Measurements from ENCODE around the gene UTS2B. TPM values are rescaled to one million over a fixed set of nuclear protein-coding genes. Genes with fewer than 3 reads are reported as not detected.

Gene UTS2B
- total RNA-seq = 1 to 10 TPM in 1 of 2 donors, under 1 TPM in 1; 0.43 to 2.4 TPM
- polyA plus RNA-seq = under 1 TPM; 0.10 to 0.20 TPM
- long read RNA-seq, donor 1, partial matches to known transcripts = 125 of 125 reads
- long read RNA-seq, donor 1, other reads (novel, unspliced or antisense) = 0 of 125 reads
- long read RNA-seq, donor 2 = 0 reads
- long read RNA-seq, donor 3 = 0 reads
- long read RNA-seq, donor 4 = 0 reads
- long read RNA-seq, donor 5 = 0 reads

DNA sequence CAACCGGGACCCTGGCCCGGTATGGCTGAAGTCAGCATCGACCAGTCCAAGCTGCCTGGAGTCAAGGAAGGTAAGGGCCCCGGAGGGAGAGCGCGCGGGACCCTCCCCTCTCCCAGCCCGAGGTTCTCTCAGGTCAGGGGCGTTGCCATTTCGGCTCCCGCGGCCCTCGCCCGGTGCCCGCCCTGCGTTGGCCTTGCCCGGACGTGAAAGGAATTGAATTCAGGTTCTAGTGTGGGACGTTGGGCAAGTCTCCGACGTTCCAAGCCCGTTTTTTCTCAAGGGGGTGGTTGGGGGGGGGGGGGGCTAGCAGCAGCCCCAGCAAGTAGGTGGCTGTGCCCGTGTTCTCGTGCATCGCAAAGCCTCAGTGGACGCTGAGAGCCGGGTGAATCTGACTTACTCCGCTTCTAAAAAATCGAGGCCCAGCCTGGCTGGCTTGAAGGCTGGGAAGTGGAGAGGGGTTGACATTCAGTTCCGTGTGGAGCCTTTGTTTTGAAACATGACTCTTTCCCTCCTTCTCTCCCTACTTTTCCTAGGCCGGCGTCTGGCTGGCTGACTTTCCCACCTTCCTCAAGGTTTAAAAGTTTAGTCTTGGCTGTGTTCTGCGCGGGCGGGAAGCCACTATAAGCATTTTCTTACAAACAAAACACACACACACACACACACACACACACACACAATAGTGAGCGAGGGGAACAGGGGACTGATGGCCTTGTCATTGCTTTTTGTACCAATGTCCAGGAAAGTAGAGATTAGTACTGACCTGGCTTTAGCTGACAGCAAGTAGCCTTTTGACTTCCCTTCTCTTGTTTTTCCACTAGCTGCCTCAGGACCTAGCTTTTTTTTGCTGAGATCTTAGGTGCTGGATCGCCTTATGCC is at the start of gene UTS2B:
UTS2B (minus strand) TSS at position 873 of the 876 bp plus-strand sequence. CDS start 48,337 bp downstream, outside the sequence.
- Histone ChIP-seq H3K9ac (ENCODE audit: insufficient read depth in 1 of 2, low read length in 2 of 2) (peak within 1 kb of the TSS; percentile 75 to 89), H3K4me3 (peak within 1 kb of the TSS; percentile 80), H3K9me3 (ENCODE audit: control insufficient read depth in 4 of 4, insufficient read depth in 3 of 4, low read length in 3 of 4) (no peaks in the 10 kb centered on the region), H3K4me1 (ENCODE audit: control insufficient read depth in 5 of 5, insufficient read depth in 5 of 5, low read length in 5 of 5) (peaks cover 0 to 27% (median 6%) of the 10 kb centered on the region in 5 donors), H3K36me3 (ENCODE audit: control insufficient read depth in 4 of 4, insufficient read depth in 4 of 4, low read length in 4 of 4) (no peaks in the 10 kb centered on the region), H3K27ac (ENCODE audit: low read depth in 1 of 2, low read length in 1 of 2) (peak within 1 kb of the TSS; percentile 95 to 98), H3K27me3 (ENCODE audit: control insufficient read depth in 3 of 3, insufficient read depth in 3 of 3, low read length in 2 of 3) (no peaks in the 10 kb centered on the region)
- 3 to 7% methylated on average over 37 of the region's 37 CpGs for WGBS, 2 donors
- DNase-seq = peak; percentile 66 to 85 (median 79)
- ATAC-seq (ENCODE audit: insufficient read depth, low FRiP score) = peak; percentile 29
- TF ChIP-seq, protein P1, sequence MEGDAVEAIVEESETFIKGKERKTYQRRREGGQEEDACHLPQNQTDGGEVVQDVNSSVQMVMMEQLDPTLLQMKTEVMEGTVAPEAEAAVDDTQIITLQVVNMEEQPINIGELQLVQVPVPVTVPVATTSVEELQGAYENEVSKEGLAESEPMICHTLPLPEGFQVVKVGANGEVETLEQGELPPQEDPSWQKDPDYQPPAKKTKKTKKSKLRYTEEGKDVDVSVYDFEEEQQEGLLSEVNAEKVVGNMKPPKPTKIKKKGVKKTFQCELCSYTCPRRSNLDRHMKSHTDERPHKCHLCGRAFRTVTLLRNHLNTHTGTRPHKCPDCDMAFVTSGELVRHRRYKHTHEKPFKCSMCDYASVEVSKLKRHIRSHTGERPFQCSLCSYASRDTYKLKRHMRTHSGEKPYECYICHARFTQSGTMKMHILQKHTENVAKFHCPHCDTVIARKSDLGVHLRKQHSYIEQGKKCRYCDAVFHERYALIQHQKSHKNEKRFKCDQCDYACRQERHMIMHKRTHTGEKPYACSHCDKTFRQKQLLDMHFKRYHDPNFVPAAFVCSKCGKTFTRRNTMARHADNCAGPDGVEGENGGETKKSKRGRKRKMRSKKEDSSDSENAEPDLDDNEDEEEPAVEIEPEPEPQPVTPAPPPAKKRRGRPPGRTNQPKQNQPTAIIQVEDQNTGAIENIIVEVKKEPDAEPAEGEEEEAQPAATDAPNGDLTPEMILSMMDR (IDR thresholded peaks at IDR 0.05; ENCODE audit: control extremely low read depth, extremely low read depth) = no peak

DNA sequence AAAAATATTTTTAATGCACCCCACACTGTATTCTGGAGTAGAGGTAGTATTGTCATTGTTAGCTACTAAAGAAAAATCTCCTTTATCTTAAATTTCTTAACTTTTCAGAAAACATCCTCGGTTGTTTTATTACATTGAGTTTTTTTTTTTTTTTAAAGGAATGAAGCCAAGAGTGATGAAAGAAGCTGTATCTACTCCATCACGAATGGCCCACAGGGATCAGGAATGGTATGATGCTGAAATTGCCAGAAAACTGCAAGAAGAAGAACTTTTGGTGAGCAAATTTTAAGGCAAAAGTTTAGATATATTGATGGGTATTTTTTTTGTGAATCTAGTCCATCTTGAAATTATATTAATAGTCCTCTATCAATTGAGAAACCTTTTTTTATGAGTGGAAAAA is 49.7 kb upstream of the UTS2B start:
- ATAC-seq (ENCODE audit: insufficient read depth, low FRiP score) (no peak), DNase-seq (no peak)
- peaks cover 0 to 2% (median 0%) of the 10 kb centered on the region in 4 donors for H3K9me3 ChIP-seq (ENCODE audit: control insufficient read depth in 4 of 4, insufficient read depth in 3 of 4, low read length in 3 of 4)
- 59 to 84% methylated on average over 2 of the region's 2 CpGs for WGBS, 2 donors
- no peaks in the 10 kb centered on the region for H3K27me3 ChIP-seq (ENCODE audit: control insufficient read depth in 3 of 3, insufficient read depth in 3 of 3, low read length in 2 of 3)
- H3K27ac ChIP-seq (ENCODE audit: low read depth in 1 of 2, low read length in 1 of 2) = no peak overlapping the region
- H3K4me1 ChIP-seq (ENCODE audit: control insufficient read depth in 5 of 5, insufficient read depth in 5 of 5, low read length in 5 of 5) = peaks cover 0 to 63% (median 12%) of the 10 kb centered on the region in 5 donors
- H3K9ac ChIP-seq (ENCODE audit: insufficient read depth in 1 of 2, low read length in 2 of 2) = no peak overlapping the region
- TF ChIP-seq, protein P1 (IDR thresholded peaks at IDR 0.05; ENCODE audit: control extremely low read depth, extremely low read depth) = no peak
- no peak overlapping the region for H3K4me3 ChIP-seq
- peaks cover 8 to 31% (median 19%) of the 10 kb centered on the region in 4 donors for H3K36me3 ChIP-seq (ENCODE audit: control insufficient read depth in 4 of 4, insufficient read depth in 4 of 4, low read length in 4 of 4)

- Histone ChIP-seq H3K9me3 (ENCODE audit: control insufficient read depth in 4 of 4, insufficient read depth in 3 of 4, low read length in 3 of 4) (peaks cover 0 to 2% (median 0%) of the 10 kb centered on the region in 4 donors), H3K27ac (ENCODE audit: low read depth in 1 of 2, low read length in 1 of 2) (no peak overlapping the region), H3K4me3 (no peak overlapping the region), H3K27me3 (ENCODE audit: control insufficient read depth in 3 of 3, insufficient read depth in 3 of 3, low read length in 2 of 3) (no peaks in the 10 kb centered on the region), H3K9ac (ENCODE audit: insufficient read depth in 1 of 2, low read length in 2 of 2) (no peak overlapping the region), H3K36me3 (ENCODE audit: control insufficient read depth in 4 of 4, insufficient read depth in 4 of 4, low read length in 4 of 4) (peaks cover 10 to 31% (median 20%) of the 10 kb centered on the region in 4 donors), H3K4me1 (ENCODE audit: control insufficient read depth in 5 of 5, insufficient read depth in 5 of 5, low read length in 5 of 5) (peaks cover 0 to 63% (median 12%) of the 10 kb centered on the region in 5 donors)
- no peak for ATAC-seq (ENCODE audit: insufficient read depth, low FRiP score)
- WGBS, 2 donors = 55 to 76% methylated on average over 2 of the region's 2 CpGs
- DNase-seq = no peak
- TF ChIP-seq, protein P1 (IDR thresholded peaks at IDR 0.05; ENCODE audit: control extremely low read depth, extremely low read depth) = no peak
These were observed 49.1 kb upstream of the UTS2B start for GRCh38 chr3:191379446-191379845.

All from lung (tissue), 16 donors.